Heart left ventricle (tissue), 16 donors: ENCODE results near the gene NPPB. TPM values are rescaled to one million over a fixed set of nuclear protein-coding genes. Genes with fewer than 3 reads are reported as not detected.

ENCODE experiments used
- ATAC-seq, 4 donors: fragments of 200-7000 bp; cut with Tn5 transposase; one replicate each; pipeline ENCODE4 v1.9.1; 2020 to 2022; ENCODE audit warnings: moderate library complexity in 4 of 4, mild to moderate bottlenecking in 3 of 4, moderate number of reproducible peaks in 1 of 4
- DNase-seq, 5 donors: peaks; one replicate each; pipeline ENCODE4 v3.0.0-alpha.2; 2020
- H3K27ac ChIP-seq, 12 donors: fragments of 200-600 bp; sonication (generic) in 4 of 12; one replicate each; pipeline versions ENCODE4 v1.5.0 to v1.8.0; 2016 to 2022; ENCODE audit warnings: mild to moderate bottlenecking in 2 of 12
- H3K27me3 ChIP-seq, 9 donors: fragments of 200-600 bp; sonication (generic) in 2 of 9; one replicate each; pipeline versions ENCODE4 v1.5.1 to v1.8.0; 2016 to 2022; ENCODE audit warnings: mild to moderate bottlenecking in 3 of 9
- H3K36me3 ChIP-seq, 9 donors: fragments of 200-600 bp; sonication (generic) in 2 of 9; one replicate each; pipeline versions ENCODE4 v1.5.0 to v1.8.0; 2018 to 2022; ENCODE audit warnings: mild to moderate bottlenecking in 2 of 9
- H3K4me1 ChIP-seq, 12 donors: fragments of 200-600 bp; sonication (generic) in 4 of 12; one replicate each; pipeline versions ENCODE4 v1.5.0 to v1.8.0; 2016 to 2022; ENCODE audit warnings: mild to moderate bottlenecking in 3 of 12
- H3K4me3 ChIP-seq, 12 donors: fragments of 200-600 bp; sonication (generic) in 4 of 12; one replicate each; pipeline versions ENCODE4 v1.5.0 to v1.8.0; 2017 to 2022; ENCODE audit warnings: mild to moderate bottlenecking in 9 of 12, moderate library complexity in 4 of 12
- H3K9me3 ChIP-seq, 12 donors: fragments of 200-600 bp; sonication (generic) in 4 of 12; one replicate each; pipeline versions ENCODE4 v1.5.0 to v1.8.0; 2016 to 2022; ENCODE audit warnings: mild to moderate bottlenecking in 1 of 12
- POLR2A ChIP-seq, 2 donors: fragments of 450-650 bp; IDR thresholded peaks; one replicate each; pipeline ENCODE4 v1.6.1; 2017; ENCODE audit warnings: antibody characterized with exemption in 2 of 2, mild to moderate bottlenecking in 2 of 2, moderate library complexity in 2 of 2
- WGBS, 4 donors: extraction: QIAGEN DNeasy Blood & Tissue Kit in 2 of 4; methylation state at CpG; one replicate each; pipeline versions ENCODE4 v1.1.5 to v1.1.7; 2013 to 2018; 5-methylcytosine and 5-hydroxymethylcytosine counted together
- intact Hi-C, 10 donors: fragments of 100-400 bp; cut with DNase I; formaldehyde crosslinking; loops; one replicate each; pipeline versions ENCODE4 v1.11.1 to v1.14.2; 2022
- polyA plus RNA-seq, 2 donors: library from polyadenylated mRNA; stranded (reverse); fragments of 200-250 nt; gene quantifications; one replicate each; pipeline ENCODE4 v1.2.3, GENCODE V29; 2013
- total RNA-seq, 9 donors: library from RNA; depleted of rRNA in 2 of 9; stranded (reverse); fragments of >200 nt in 2 of 9; fragmentation: NEBNext Ultra II Directional in 3 of 9; extraction: Animal tissue kit (Norgen Biotek cat#: 25700) in 3 of 9; gene quantifications; one replicate each; pipeline versions ENCODE4 v1.1.0 to v1.2.4, GENCODE V29; 2016 to 2023
- TF ChIP-seq, protein P1 (sequence below), 12 donors: fragments of 200-600 bp; sonication (generic) in 4 of 12; IDR thresholded peaks; one replicate each; pipeline versions ENCODE4 v1.5.0 to v1.8.0; 2018 to 2022; ENCODE audit warnings: antibody characterized with exemption in 12 of 12, mild to moderate bottlenecking in 5 of 12
- donor health status: ischemic (EF 13 %, LVEDD 7.1; RV severe dilation, severe dysfunction).
- donor health status: healthy with polysubstance abuse.
- donor health status: DM: no; HTN: yes; CAD: no.
- donor health status: DM: no; HTN: no; CAD: no.
- donor health status: ischemic (EF 25% LVEDD 6.9; RV normal size, moderate dysfunction).
- donor health status: ischemic (EF 25% LVEDD 5.7; RV mildly dilated, moderate dysfunction).
- donor health status: healthy.
- donor health status: DM: yes; HTN: yes; CAD: no.
- donor health status: ischemic (EF 35%, LVEDD 5.7; RV mildly dilated, moderate dysfunction).
- donor health status: nonischemic (EF 11% LVEDD 7.7; RV severe dilation, severe dysfunction).
- donor health status: DM: yes; HTN: yes; CAD: no.
- donor health status: PGD.
- donor health status: ischemic (EF 29% LVEDD 5.4; RV normal size, mild dysfunction).
- donor health status: nonischemic (EF 23%, LVEDD 6.1; RV moderate dilation, normal function).

The NPPB gene
- total and polyA plus RNA-seq, 11 donors, result 14.4 to 7,924 (median 252) TPM

GRCh38 chr1:11878081-11878890, 19.5 kb upstream of the NPPB start:
- Histone ChIP-seq H3K36me3 (no peaks in the 10 kb centered on the region), H3K27me3 (no peaks in the 10 kb centered on the region), H3K9me3 (no peaks in the 10 kb centered on the region), H3K4me1 (peaks cover 18 to 80% (median 60%) of the 10 kb centered on the region in 12 donors), H3K4me3 (no peak overlapping the region), H3K27ac (peak overlapping the region in 1 of 12 donors; percentile 9)
- WGBS, 4 donors, result 87 to 95% (median 92%) methylated on average over 21 to 31 of the region's 31 CpGs
- TF ChIP-seq POLR2A (IDR thresholded peaks at IDR 0.05), result no peak
- intact Hi-C loops, result no loop called here
- ATAC-seq, result no peak
- peak in 1 of 5 donors; percentile 49 for DNase-seq

DNA sequence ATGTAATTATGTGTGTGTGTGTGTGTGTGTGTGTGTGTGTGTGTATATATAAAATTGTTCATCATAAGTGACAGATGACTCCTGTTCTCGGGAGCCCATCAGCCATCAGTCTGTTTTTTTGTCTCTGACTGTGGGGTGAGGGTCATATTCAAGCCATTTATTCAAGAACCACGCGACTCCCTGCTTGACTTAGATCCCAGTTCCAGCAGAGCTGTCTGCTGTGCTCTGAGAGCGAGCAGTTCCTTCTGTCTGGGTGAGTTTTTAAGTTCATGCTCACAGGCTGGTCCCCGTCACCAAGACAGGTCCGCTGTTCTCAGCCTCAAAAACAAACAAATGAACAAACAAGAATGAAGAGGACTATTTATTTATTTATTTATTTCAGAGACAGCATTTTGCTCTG, 18.3 kb upstream of the NPPB start:
- 69 to 77% (median 75%) methylated on average over 6 of the region's 6 CpGs for WGBS, 4 donors
- Histone ChIP-seq H3K36me3 (no peaks in the 10 kb centered on the region), H3K4me3 (no peak overlapping the region), H3K9me3 (no peaks in the 10 kb centered on the region), H3K4me1 (peaks cover 12 to 75% (median 49%) of the 10 kb centered on the region in 12 donors), H3K27ac (no peak overlapping the region), H3K27me3 (no peaks in the 10 kb centered on the region)
- intact Hi-C loops, result no loop called here
- no peak for TF ChIP-seq POLR2A (IDR thresholded peaks at IDR 0.05)
- TF ChIP-seq, protein P1, sequence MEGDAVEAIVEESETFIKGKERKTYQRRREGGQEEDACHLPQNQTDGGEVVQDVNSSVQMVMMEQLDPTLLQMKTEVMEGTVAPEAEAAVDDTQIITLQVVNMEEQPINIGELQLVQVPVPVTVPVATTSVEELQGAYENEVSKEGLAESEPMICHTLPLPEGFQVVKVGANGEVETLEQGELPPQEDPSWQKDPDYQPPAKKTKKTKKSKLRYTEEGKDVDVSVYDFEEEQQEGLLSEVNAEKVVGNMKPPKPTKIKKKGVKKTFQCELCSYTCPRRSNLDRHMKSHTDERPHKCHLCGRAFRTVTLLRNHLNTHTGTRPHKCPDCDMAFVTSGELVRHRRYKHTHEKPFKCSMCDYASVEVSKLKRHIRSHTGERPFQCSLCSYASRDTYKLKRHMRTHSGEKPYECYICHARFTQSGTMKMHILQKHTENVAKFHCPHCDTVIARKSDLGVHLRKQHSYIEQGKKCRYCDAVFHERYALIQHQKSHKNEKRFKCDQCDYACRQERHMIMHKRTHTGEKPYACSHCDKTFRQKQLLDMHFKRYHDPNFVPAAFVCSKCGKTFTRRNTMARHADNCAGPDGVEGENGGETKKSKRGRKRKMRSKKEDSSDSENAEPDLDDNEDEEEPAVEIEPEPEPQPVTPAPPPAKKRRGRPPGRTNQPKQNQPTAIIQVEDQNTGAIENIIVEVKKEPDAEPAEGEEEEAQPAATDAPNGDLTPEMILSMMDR (IDR thresholded peaks at IDR 0.05), result no peak
- DNase-seq, result peak in 1 of 5 donors; percentile 3
- ATAC-seq, result no peak

GRCh38 chr1:11875094-11875493, 16.3 kb upstream of the NPPB start:
- ATAC-seq (no peak), DNase-seq (no peak)
- intact Hi-C loops, result no loop called here
- no peaks in the 10 kb centered on the region for H3K9me3 ChIP-seq
- H3K36me3 ChIP-seq, result no peaks in the 10 kb centered on the region
- 88 to 94% (median 91%) methylated on average over 10 of the region's 10 CpGs for WGBS, 4 donors
- no peak for TF ChIP-seq POLR2A (IDR thresholded peaks at IDR 0.05)
- TF ChIP-seq, protein P1 (IDR thresholded peaks at IDR 0.05), result no peak
- H3K27ac ChIP-seq, result peak overlapping the region; percentile 60 to 96 (median 82)
- H3K27me3 ChIP-seq, result no peaks in the 10 kb centered on the region
- H3K4me3 ChIP-seq, result no peak overlapping the region
- H3K4me1 ChIP-seq, result peaks cover 5 to 55% (median 31%) of the 10 kb centered on the region in 12 donors

DNA sequence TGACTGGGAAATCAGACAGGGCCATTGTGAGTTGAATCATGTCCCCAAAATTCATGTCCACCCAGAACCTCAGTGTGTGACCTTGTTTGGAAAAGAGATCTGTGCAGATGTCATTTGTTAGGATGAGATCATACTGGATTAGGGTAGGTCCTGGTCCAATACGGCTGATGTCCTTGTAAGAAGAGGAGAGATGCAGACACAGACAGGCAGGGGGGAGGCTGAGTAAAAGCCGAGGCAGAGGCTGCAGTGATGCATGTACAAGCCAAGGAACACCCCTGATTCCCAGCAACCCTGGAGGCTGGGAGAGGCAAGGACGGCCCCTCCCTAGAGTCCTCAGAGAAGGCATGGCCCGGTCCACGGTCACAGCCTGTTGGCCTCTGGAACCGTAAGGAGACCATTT, 15.9 kb upstream of the NPPB start:
- WGBS, 4 donors, result 58 to 69% (median 68%) methylated on average over 6 of the region's 6 CpGs
- H3K9me3 ChIP-seq, result no peaks in the 10 kb centered on the region
- H3K4me1 ChIP-seq, result peaks cover under 1 to 50% (median 27%) of the 10 kb centered on the region in 12 donors
- no peaks in the 10 kb centered on the region for H3K36me3 ChIP-seq
- DNase-seq (peak in 4 of 5 donors; percentile 27 to 79 (median 63)), ATAC-seq (peak; percentile 8 to 45 (median 33))
- intact Hi-C loops, result no loop called here
- H3K27me3 ChIP-seq, result no peaks in the 10 kb centered on the region
- peak overlapping the region; percentile 60 to 96 (median 82) for H3K27ac ChIP-seq
- H3K4me3 ChIP-seq, result no peak overlapping the region
- TF ChIP-seq, protein P1 (IDR thresholded peaks at IDR 0.05), result no peak
- no peak for TF ChIP-seq POLR2A (IDR thresholded peaks at IDR 0.05)
